Activated CD4-positive, alpha-beta T cell treated with anti-CD3 and anti-CD28 coated beads for 1 hour (primary cell): Measurements from ENCODE around the gene PSMB10.
"Not testable (repeated sequence)": the region's sequence is repeated elsewhere in the genome, so short reads cannot be mapped to it uniquely, and the experiment has no call there.

ENCODE experiments used
- DNase-seq: peaks from one replicate; pipeline ENCODE4 v3.0.0-alpha.2; 2020

The PSMB10 gene

DNA sequence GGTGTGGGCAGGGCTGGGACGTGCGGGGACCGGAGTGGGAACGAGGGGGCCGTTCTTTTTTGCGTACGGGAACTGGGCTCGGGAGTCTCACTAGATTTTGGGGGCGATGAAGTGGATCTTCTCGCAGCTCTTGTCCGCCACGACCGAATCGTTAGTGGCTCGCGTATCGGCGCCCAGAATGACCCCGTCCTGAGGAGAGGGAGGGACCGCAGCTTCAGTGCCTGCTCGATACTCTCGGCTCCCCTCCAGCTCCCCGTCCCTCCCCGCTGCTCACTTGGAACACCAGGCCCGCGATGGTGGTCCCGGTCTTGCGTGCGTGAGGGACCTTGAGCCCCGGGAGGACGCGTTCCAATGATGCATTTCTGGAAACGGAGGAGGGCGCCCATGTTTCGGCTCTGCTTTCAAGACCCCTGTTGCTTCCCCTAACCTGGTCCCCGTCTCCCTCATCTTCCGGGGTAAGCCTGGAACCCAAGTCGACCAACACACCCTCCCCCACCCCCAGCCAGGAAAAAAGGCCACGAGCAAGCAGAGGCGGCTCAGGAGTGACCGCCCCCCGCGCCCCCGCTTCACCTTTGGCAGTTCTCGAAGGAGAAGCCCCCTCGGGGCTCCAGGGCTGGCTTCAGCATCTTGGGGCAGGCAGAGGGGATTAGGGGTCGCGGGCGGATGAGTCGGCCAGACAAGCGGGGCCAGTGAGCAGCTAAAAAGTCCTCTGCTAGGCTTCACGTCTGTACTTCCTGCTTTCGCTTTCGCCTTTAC is at the start of gene PSMB10:
Gene PSMB10 (minus strand): TSS at position 727 of the 756 bp plus-strand sequence. CDS start 101 bp downstream, at position 626.
- DNase-seq: no peak

DNA sequence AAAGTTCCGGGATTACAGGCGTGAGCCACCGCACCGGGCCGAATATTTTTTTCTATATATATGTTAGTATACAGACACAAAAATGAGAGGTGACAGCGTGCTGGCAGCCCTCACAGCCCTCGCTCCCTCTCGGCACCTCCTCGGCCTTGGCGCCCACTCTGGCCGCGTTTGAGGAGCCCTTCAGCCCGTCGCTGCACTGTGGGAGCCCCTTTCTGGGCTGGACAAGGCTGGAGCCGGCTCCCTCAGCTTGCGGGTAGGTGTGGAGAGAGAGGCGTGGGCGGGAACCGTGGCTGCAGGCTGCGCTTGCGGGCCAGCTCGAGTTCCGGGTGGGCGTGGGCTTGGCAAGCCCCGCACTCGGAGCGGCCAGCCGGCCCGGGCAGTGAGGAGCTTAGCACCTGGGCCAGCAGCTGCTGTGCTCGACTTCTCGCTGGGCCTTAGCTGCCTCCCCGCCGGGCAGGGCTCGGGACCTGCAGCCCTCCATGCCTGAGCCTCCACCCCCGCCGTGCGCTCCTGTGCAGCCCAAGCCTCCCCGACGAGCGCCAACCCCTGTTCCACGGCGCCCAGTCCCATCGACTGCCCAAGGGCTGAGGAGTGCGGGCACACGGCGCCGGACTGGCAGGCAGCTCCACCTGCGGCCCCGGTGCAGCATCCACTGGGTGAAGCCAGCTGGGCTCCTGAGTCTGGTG is 45.5 kb upstream of the PSMB10 start:
- no peak for DNase-seq

DNA sequence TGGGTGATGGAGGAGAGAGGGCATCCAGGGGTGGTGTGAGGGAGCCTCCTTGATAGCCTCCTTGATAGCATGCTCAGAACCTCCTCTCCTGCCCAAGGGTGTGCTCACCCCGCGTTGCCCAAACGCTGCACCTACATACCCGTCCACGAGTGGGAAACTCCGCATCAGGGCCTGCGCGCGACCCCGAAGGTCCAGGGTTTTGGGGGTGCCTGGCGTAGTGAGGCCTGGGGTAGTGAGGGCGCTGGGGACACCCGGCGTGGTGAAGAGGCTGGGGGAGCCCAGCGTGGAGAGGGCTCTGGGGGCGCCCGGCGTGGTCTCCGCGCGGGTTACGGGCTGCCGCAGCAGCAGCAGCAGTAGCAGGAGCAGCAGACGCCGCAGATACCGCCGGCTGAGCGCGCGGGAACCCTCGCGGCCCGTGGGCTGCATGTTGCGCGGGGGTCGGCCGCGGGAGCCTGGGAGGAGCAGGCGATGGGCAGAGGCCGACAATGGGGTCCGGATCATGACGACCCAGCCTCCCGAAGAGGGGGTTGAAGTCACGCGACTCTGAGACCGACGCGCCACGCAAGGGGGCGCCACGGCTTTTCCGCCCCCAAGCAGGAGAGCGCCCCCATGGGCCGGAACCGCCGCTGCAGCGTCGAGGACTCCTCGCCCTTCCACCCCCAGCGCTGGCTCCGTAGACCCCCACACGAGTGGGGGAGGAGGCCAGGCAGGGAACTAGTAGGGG is 43.5 kb upstream of the PSMB10 start, which contains the start of gene DPEP3:
Gene DPEP3 (minus strand): TSS at position 545 of the 724 bp plus-strand sequence. CDS start 119 bp downstream, at position 426.
- no peak for DNase-seq

DNA sequence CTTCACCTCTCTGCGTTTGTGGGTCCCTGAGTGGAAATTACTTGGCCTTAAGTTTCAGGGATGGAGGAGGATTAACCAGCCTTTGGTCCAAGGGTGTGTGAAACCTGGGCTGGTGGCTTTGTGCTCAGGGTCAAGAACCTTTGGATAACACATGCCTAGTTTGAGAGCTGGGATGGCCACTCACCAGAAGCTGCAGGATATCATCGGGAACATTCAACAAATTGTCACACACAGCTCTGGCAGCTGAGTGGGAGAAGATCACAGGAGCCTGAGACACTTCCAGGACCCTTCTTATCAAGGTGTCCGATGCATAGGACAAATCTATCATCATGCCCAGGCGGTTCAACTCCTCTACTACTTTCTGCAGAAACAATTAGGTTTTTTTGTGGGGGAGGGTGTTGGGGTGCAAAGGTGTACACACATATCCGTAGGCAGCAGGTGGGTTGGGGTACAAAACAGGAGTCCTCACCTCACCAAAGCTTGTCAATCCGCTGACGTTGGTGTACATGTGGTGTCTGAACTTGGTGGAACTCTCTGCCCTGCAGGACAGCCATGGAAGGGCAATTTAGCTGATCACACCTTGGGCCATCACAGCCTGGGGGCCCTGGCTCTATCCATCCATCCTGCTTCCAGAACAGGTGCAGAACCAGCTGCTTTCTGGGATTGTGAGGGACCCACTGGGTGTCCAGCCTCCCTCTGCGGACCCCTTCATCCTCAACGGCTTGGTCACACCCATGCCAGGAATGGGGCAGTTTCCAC is 41.0 kb upstream of the PSMB10 start:
- no peak for DNase-seq

DNA sequence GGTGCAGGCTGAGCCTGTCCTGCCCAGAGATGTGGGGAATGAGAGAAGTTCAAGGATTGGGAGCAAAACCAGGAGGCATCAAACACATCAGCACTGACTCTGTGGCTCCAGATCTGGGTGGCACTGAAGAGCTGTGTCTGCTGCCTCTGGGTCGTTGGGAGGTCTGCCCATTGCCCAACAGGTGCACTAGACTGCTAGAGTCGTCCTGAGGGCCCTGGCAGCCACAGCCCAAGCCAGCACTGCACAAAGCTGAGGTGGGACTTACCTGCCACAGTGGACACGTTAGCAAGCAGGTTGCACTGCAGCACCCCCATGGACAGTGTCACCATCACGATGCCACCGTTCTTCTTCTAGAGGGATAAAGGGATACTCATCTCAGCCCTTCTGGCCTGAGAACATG is 40.4 kb upstream of the PSMB10 start:
- DNase-seq: no peak

DNA sequence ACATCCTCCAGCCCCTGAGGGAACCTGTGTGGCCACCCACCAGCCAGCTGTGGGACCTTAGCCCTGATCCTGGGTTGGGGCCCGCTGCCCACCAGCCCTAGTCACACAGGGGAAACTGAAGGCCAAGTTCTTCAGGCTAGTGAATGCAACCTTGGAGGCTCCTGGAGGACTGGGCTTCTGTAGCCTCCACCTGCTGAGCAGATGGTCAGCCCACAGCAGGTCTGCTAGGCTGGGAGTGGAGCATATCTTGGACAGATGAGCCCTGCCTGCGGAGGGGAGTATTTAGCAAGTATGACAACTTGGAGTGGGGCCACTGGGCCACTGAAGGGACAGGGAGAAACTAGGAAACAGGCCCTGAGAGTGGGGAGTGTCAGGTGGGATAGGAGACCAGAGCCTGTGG is 39.6 kb upstream of the PSMB10 start:
- DNase-seq: no peak

DNA sequence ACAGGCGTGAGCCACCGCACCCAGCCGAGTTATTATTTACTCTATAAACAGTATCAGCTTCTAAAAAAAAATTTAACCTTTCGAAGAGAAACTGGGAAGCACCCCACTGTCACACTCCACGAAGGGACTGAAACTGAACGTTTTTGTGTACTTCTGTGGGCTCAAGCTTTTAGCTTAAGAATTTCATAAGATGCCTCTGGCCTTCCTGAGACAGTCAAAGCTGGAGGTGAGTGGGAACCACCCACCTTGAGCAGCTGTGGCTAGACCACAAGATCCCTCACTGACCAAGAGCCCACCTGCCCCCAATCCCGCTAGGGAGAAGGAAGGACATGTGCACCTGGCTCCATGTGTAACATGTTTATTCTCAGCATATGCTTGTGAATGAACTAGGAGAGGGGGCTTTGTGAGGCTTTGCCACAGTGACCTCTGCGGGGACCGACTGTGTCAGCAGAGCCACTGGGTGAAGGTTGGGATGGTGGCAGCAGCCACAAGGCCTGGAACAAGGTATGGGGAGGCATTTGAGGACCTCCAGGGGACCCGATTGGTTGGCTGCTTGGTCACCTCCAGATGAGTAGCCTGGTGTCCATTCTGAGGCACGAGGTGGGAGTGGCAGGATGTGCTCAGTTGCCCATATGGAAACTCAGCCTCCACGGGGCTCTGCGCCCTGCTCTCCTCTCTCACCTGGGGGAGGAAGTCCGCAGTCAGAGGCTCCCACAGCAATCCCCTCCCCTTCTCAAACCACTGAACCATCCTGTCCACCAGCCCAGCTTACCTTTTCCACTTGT is 38.9 kb upstream of the PSMB10 start:
- no peak for DNase-seq

DNA sequence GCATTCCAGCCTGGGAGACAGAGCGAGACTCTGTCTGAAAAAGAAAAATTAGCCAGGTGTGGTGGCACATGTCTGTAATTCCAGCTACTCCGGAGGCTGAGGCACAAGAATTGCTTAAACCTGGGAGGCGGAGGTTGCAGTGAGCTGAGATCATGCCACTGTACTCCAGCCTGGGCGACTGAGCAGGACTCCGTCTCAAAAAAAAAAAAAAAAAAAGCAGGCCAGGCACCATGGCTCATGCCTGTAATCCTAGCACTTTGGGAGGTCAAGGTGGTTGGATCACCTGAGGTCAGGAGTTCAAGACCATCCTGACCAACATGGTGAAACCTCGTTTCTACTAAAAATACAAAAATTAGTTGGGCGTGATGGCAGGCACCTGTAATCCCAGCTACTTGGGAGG is 35.6 kb upstream of the PSMB10 start:
- DNase-seq: not testable (repeated sequence)

DNA sequence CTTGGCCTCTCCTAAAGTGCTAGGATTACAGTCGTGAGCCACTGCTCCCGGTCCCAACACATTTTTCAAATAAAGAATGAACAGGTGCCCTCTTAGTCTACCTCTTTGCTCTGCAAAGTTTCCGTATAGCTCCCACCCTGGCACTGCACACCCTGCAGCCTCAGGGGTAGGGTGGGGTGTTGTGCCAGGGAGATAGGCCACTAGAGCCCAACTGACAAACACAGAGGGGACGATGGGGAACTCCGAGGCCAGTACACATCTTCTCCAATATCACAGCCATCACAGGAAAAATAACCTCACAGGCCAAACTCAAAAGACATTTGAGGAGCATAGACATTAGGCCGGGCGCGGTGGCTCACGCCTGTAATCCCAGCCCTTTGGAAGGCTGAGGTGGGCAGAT is 34.5 kb upstream of the PSMB10 start:
- no peak for DNase-seq

DNA sequence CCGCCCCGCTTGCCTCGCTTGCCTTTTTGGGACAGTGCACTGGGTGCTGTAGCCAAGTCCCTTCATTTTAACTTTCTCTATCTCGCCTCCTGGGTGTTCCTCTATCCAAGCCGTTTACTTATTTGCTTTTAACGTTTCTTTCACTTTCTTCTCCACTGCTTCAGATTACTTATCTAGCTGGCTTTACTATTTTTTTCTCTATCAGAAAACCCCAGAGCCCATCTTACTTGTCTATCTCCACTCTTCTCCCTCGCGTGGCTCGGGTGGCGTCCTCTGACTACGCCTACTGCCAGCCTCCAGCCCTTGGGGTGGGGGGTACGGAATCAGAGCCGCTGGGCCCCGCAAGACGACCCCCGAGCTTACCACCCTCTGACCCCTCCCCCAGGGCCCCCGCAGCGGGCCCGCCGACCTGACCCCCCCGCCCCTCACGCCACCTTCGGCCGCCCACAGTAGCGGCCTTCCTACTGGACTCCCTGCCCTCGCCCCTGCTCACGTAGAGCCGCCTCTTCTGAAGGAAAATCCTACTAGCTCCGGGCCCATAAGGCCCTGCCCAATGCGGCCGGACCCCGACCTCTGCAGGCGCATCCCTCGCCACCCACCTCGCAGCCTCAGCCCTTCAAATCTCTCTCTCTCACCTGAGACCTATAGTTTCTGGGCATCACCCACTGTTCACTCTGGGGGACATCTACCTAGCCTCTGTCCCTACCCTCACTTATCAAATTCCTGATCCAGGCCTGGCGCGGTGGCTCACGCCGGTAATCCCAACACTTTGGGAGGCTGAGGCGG is 32.8 kb upstream of the PSMB10 start:
- no peak for DNase-seq

DNA sequence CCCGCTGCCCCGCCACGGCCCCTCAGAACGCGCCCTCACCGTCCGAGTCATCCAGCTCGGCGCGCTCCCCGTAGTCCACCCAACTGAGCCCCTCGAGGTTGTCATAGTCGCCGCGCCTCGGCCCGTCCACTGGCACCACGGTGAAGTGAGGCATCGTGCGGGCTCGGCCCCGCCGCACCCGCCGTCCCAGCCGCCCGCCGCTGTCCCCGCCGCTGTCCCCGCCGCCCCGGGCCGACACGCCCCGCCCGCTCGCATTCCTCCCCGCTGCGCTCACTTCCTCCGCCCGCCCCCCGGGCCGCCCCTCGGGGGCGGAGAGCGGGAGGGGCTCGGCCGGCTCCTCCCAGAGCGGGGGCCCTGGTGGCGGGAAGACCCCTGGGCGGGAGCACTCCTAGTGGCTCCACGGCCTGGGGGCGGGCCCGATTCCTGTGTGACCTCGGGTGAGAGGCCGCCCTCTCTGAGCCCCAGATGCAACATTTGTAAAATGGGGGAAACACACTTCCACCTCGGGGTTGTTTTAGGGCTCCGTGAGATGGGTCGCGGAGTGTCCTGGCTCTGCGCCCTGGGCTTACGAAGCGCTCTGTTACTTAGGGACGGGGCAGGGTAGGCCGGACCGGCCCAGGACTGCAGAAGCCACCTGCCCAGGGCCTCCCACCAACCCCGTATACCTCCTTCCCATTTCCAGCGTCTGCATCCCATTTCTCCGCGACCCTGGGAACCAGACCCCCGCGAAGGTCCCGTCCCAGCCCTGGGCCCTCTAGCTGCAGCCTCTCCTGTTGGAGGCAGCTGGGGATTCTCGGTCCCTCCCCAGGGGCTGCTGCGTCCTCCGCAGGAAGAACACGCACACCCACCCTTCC is 32.0 kb upstream of the PSMB10 start, which contains the start of gene SLC12A4:
Gene SLC12A4 (minus strand): TSS at position 238 of the 854 bp plus-strand sequence. CDS start 84 bp downstream, at position 154.
- peak; percentile 73 for DNase-seq

DNA sequence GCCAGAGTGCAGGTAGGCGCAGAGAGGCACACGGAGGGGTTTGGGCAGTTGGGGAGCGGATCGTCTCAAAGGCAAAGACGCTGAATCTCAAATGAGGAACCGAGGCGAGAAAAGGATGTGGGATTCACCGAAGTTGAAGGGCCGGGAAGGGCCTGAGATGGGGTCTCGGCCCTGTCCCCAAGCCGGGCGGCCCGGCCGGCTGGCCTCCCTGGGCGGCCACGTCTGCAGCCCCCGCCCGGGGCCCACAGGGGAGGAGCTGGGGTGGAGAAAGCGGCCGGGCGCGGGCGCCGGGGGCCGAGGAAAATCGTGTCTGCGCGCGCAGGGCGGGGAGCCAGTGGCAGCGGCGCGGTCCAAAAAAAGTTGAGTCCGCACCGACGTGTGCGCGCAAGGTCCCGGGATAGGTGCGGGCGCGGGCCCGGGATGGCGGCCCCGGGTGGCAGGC is 31.3 kb upstream of the PSMB10 start:
- DNase-seq: no peak

DNA sequence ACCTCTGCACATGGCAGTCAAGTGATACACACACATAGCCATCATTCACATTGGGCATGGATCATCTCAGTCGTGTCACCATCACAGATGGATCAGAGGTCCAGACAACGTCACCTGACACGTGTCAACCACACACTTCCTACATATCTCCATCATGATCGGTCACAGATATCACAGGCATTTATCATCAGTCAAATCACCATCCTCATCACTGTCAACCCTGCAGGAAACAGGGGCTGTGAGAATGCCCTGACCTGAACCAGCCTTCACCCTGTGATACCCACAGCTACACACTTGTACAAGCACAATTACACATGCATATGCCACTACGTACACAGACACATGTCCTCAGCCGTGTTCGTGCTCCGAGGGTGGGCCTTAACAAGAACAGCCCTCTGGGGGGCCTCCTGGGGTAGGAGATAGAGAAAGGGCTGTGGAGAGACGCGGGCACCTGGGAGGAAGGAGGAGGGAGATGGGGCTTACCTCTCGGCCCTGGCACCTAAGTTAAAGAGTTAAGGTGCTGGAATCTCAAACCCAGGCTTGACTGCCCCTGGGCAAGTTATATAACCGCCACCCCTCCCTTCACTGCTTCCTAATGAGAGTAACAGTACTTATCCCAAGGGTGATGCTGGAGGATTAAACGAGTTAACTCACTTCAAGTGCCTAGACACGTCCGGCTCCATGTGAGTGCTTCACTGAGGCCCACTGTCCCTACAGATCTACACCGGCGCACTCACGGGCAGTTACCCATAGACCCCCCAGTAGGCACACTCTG is 30.7 kb upstream of the PSMB10 start:
- DNase-seq: no peak

DNA sequence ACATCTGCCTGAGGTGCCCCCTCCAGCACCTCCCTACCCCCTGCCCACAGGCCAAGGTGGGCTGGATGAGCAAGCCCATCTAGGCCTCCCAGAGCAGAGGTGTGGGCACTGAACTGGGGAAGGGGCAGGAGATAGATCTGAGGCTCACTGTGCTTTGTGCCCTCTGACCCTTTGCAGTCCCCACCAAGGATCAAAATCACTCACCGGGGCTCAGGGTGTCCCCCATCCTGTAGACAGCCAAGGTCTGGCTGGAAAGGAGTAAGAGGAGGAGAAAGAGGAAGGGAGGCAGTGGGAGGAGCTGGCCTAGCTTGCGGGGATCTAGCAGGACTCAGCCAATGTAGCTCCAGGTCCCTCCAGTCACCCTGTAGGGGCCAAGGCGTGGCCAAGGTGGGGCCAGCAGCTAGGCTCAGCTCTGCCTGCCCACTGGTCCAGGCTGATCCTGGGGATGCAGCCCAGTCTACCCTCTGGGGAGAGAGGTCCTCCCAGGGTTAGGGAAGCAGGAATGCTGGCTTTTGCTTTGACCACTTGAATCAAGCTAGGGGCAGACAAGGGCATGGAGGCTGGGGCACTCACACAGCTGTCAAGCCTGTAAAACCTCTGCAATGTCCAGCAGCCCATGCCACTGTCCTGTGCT is 30.0 kb upstream of the PSMB10 start:
- DNase-seq: no peak

DNA sequence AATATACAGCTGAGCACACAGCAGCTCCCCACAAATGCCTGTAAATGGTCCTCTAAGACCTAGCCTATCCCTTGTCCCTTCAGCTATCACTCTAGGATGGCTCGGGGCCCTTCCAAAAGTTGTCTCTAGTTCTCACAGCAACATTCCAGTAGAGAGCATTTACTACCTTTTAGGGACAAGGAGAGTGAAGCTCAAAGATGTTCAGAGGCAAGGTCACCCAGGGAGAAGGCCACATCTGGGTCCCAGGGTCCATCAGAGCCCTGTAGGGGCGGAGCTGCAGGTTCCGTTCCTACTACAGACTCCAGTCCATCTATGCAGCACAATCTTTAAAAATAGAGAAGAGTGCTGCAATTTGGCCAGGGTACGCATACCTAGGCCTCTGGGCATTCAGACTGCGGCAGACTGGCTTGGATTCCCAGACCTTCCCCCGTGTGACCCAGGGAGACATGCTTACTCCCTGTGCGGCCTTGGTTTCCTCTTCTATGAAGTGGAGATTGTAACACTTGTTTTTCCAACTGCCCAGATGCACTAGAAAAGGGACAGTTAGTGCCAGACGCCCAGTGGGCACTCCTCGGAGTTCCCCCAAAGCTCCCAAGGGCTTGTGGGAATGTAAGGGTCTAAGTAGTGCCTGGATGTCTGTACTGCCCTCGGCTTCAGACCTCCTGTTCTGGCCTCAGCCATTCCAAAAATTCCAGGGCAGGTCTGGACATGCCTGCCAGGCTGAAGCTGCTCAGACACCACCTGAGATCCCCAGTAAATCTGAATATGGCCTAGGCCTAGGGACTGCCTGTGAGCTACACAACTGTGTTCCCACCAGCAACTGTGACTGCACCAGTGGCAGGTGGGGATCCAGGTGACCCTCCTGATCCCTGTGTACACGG is 29.3 kb upstream of the PSMB10 start:
- no peak for DNase-seq

DNA sequence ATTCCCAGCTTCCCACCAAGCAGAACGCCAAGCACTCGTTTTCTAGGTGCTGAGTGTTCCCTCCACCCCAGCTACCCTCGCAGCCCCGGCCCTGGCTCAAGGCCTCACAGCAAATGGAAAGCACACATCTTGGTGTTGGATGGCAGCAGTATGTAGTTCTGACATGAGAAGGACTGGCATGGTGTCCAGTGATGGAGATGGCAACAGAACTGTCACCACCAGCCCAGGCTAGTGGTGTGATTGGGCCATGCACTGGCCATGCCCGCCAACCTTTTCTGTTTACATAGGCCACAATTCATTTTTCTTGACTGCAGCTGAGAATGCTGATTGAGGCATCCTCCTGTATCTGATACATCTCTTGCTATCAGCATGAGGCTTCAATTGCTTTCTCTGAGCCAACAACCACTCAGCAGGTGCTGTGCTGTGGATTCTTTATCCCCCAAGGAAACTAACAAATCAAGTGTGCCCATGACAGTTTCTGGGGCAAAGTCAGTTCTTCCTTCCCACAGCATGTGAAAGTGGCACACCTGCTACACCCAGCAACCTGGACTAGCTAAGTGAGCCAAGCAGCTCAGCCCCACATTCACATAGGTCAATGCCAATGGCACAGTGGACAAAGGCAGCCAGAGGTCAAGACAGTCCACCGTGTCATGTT is 28.0 kb upstream of the PSMB10 start:
- no peak for DNase-seq
